SK-N-SH treated with all-trans-retinoic acid at 6 μM for 48 hours (cell line): ENCODE measurements around the gene SEC61B.

Source experiments
- ATAC-seq: fragments of 200-7000 bp; cut with Tn5 transposase; 3 replicates; pipeline ENCODE4 v1.9.1; 2020; ENCODE audit warnings: mild to moderate bottlenecking, moderate library complexity
- ARNTL ChIP-seq: fragments of 450-650 bp; formaldehyde crosslinking; IDR thresholded peaks from 2 replicates; pipeline ENCODE4 v1.5.0; 2020; ENCODE audit warnings: low read depth, mild to moderate bottlenecking, moderate library complexity, borderline replicate concordance
- BACH2 ChIP-seq: fragments of 250-450 bp; sonication (Bioruptor Pico); IDR thresholded peaks from 2 replicates; pipeline ENCODE4 v1.9.0; 2021; ENCODE audit warnings: mild to moderate bottlenecking, borderline replicate concordance
- CREB5 ChIP-seq: fragments of 250-450 bp; sonication (Bioruptor Pico); IDR thresholded peaks from 2 replicates; pipeline ENCODE4 v1.5.1; 2020; ENCODE audit warnings: low read depth, mild to moderate bottlenecking, moderate library complexity
- CSDC2 ChIP-seq: fragments of 250-450 bp; sonication (Bioruptor Pico); IDR thresholded peaks from 2 replicates; pipeline ENCODE4 v1.5.0; 2020; ENCODE audit warnings: mild to moderate bottlenecking, moderate library complexity
- CSRNP3 ChIP-seq: fragments of 250-450 bp; sonication (Bioruptor Pico); IDR thresholded peaks from 2 replicates; pipeline ENCODE4 v1.5.1; 2021; ENCODE audit warnings: mild to moderate bottlenecking, moderate library complexity
- GLIS3 ChIP-seq: fragments of 250-450 bp; sonication (Bioruptor Pico); IDR thresholded peaks from 2 replicates; pipeline ENCODE4 v1.5.0; 2020; ENCODE audit warnings: mild to moderate bottlenecking, moderate library complexity
- ISL1 ChIP-seq: fragments of 250-450 bp; sonication (Bioruptor Pico); IDR thresholded peaks from 2 replicates; pipeline ENCODE4 v2.1.2; 2022; ENCODE audit warnings: mild to moderate bottlenecking, moderate library complexity
- OSR1 ChIP-seq: fragments of 250-450 bp; sonication (Bioruptor Pico); IDR thresholded peaks from 2 replicates; pipeline ENCODE4 v1.8.0; 2022; ENCODE audit warnings: moderate library complexity, mild to moderate bottlenecking, inconsistent platforms
- PATZ1 ChIP-seq: fragments of 250-450 bp; sonication (Bioruptor Pico); IDR thresholded peaks from 2 replicates; pipeline ENCODE4 v1.8.0; 2020; ENCODE audit warnings: mild to moderate bottlenecking, moderate library complexity, borderline replicate concordance
- POU6F1 ChIP-seq: fragments of 250-450 bp; sonication (Bioruptor Pico); IDR thresholded peaks from 2 replicates; pipeline ENCODE4 v1.8.0; 2021; ENCODE audit warnings: low read depth, mild to moderate bottlenecking, moderate library complexity, borderline replicate concordance
- PPARA ChIP-seq: fragments of 250-450 bp; sonication (Bioruptor Pico); IDR thresholded peaks from 2 replicates; pipeline ENCODE4 v1.5.0; 2020; ENCODE audit warnings: mild to moderate bottlenecking, borderline replicate concordance
- RARB ChIP-seq: fragments of 250-450 bp; sonication (Bioruptor Pico); IDR thresholded peaks from 2 replicates; pipeline ENCODE4 v1.8.0; 2021; ENCODE audit warnings: mild to moderate bottlenecking, moderate library complexity
- SNAI2 ChIP-seq: fragments of 250-450 bp; sonication (Bioruptor Pico); IDR thresholded peaks from 2 replicates; pipeline ENCODE4 v1.5.0; 2020; ENCODE audit warnings: mild to moderate bottlenecking, moderate library complexity
- TCF4 ChIP-seq: fragments of 250-450 bp; sonication (Bioruptor Pico); IDR thresholded peaks from 2 replicates; pipeline ENCODE4 v1.8.0; 2021; ENCODE audit warnings: mild to moderate bottlenecking, moderate library complexity, borderline replicate concordance
- TOX ChIP-seq: fragments of 250-450 bp; sonication (Bioruptor Pico); IDR thresholded peaks from 2 replicates; pipeline ENCODE4 v1.8.0; 2021; ENCODE audit warnings: mild to moderate bottlenecking, moderate library complexity, borderline replicate concordance
- TSHZ2 ChIP-seq: fragments of 250-450 bp; sonication (Bioruptor Pico); IDR thresholded peaks from 2 replicates; pipeline ENCODE4 v1.5.0; 2020; ENCODE audit warnings: mild to moderate bottlenecking, moderate library complexity
- ZC3H10 ChIP-seq: fragments of 250-450 bp; sonication (Bioruptor Pico); IDR thresholded peaks from 2 replicates; pipeline ENCODE4 v1.5.1; 2021; ENCODE audit warnings: mild to moderate bottlenecking, moderate library complexity
- ZFP3 ChIP-seq: fragments of 250-450 bp; sonication (Bioruptor Pico); IDR thresholded peaks from 2 replicates; pipeline ENCODE4 v1.5.0; 2020; ENCODE audit warnings: mild to moderate bottlenecking, moderate library complexity
- ZFP30 ChIP-seq: fragments of 450-650 bp; formaldehyde crosslinking; IDR thresholded peaks from 2 replicates; pipeline ENCODE4 v1.5.0; 2022; ENCODE audit warnings: mild to moderate bottlenecking, moderate library complexity
- ZNF565 ChIP-seq: fragments of 450-650 bp; formaldehyde crosslinking; conservative IDR thresholded peaks from 2 replicates; pipeline ENCODE4 v1.5.0; 2020; ENCODE audit warnings: low read depth, mild to moderate bottlenecking, moderate library complexity
- ZNF70 ChIP-seq: fragments of 450-650 bp; formaldehyde crosslinking; IDR thresholded peaks from 2 replicates; pipeline ENCODE4 v1.5.0; 2020; ENCODE audit warnings: mild to moderate bottlenecking, moderate library complexity
- ZNF8 ChIP-seq: fragments of 450-650 bp; formaldehyde crosslinking; IDR thresholded peaks from 2 replicates; pipeline ENCODE4 v1.5.0; 2020; ENCODE audit warnings: mild to moderate bottlenecking, moderate library complexity

The SEC61B gene

GRCh38 chr9:99261923-99262322 is 39.8 kb downstream of the SEC61B start:
- TF ChIP-seq GLIS3 (CRISPR knock-in tag) (no peak), PATZ1 (CRISPR knock-in tag) (no peak), CSDC2 (CRISPR knock-in tag) (no peak), ZNF565 (no peak), CREB5 (CRISPR knock-in tag) (no peak), POU6F1 (CRISPR knock-in tag) (no peak), ZNF70 (no peak), ZFP30 (no peak), TCF4 (no peak), SNAI2 (CRISPR knock-in tag) (no peak), ARNTL (CRISPR knock-in tag) (no peak), ZFP3 (CRISPR knock-in tag) (no peak), ZNF8 (CRISPR knock-in tag) (no peak), CSRNP3 (CRISPR knock-in tag) (no peak), RARB (no peak), TOX (CRISPR knock-in tag) (no peak), BACH2 (CRISPR knock-in tag) (no peak), PPARA (no peak), OSR1 (CRISPR knock-in tag) (no peak), ZC3H10 (CRISPR knock-in tag) (no peak)
- no peak for ATAC-seq

- ATAC-seq, result no peak
These were observed 40.9 kb downstream of the SEC61B start for GRCh38 chr9:99262949-99263418.

More at GRCh38 chr9:99262949-99263418, 40.9 kb downstream of the SEC61B start:
- TF ChIP-seq RARB (no peak), CSDC2 (CRISPR knock-in tag) (no peak), CREB5 (CRISPR knock-in tag) (no peak), POU6F1 (CRISPR knock-in tag) (no peak), ZC3H10 (CRISPR knock-in tag) (no peak), BACH2 (CRISPR knock-in tag) (no peak), OSR1 (CRISPR knock-in tag) (no peak), TSHZ2 (CRISPR knock-in tag) (no peak), ISL1 (CRISPR knock-in tag) (no peak), ARNTL (CRISPR knock-in tag) (no peak)
- TF ChIP-seq, all 23 proteins: peak for 0
